Eye (tissue), 1 donor: ENCODE data around the gene TRIM37.
"Not testable (repeated sequence)": the region's sequence is repeated elsewhere in the genome, so short reads cannot be mapped to it uniquely, and the experiment has no call there.

Experiments used
- DNase-seq: peaks from one replicate; pipeline ENCODE4 v3.0.0-alpha.2; 2015

The TRIM37 gene

GRCh38 chr17:58985971-58986370, 120.7 kb downstream of the TRIM37 start:
- DNase-seq = no peak

GRCh38 chr17:58985367-58985766, 121.3 kb downstream of the TRIM37 start:
- DNase-seq = no peak

GRCh38 chr17:58982626-58983025, 124.1 kb downstream of the TRIM37 start:
- DNase-seq = no peak

- no peak for DNase-seq
Observed at GRCh38 chr17:58980706-58981481, 125.8 kb downstream of the TRIM37 start.

- DNase-seq = no peak
Observed at GRCh38 chr17:58976541-58976940, 130.1 kb downstream of the TRIM37 start.

- no peak for DNase-seq
Observed at GRCh38 chr17:58974354-58974753, 132.3 kb downstream of the TRIM37 start.

- peak; percentile 74 for DNase-seq
Observed at GRCh38 chr17:58970609-58971450, 135.8 kb downstream of the TRIM37 start.

- DNase-seq = no peak
Observed at GRCh38 chr17:58969612-58970011, 137.1 kb downstream of the TRIM37 start.

- DNase-seq = peak; percentile 92
Observed at GRCh38 chr17:58969156-58969555, 137.5 kb downstream of the TRIM37 start.

GRCh38 chr17:58968426-58969061, 138.1 kb downstream of the TRIM37 start:
- DNase-seq = peak; percentile 64

- no peak for DNase-seq
Observed at GRCh38 chr17:58966208-58966607, 140.5 kb downstream of the TRIM37 start.

- DNase-seq = no peak
Observed at GRCh38 chr17:58965221-58965620, 141.5 kb downstream of the TRIM37 start.

GRCh38 chr17:58960068-58960467, 146.6 kb downstream of the TRIM37 start:
- peak; percentile 22 for DNase-seq

GRCh38 chr17:58957725-58958073, 149.0 kb downstream of the TRIM37 start:
- DNase-seq = not testable (repeated sequence)

- DNase-seq = no peak
Observed at GRCh38 chr17:58956997-58957724, 149.5 kb downstream of the TRIM37 start.

- DNase-seq = not testable (repeated sequence)
Observed at GRCh38 chr17:58954358-58954757, 152.3 kb downstream of the TRIM37 start.

- no peak for DNase-seq
Observed at GRCh38 chr17:58947824-58948223, 158.9 kb downstream of the TRIM37 start.

GRCh38 chr17:58947411-58947810, 159.3 kb downstream of the TRIM37 start:
- no peak for DNase-seq

GRCh38 chr17:58944166-58944565, 162.5 kb downstream of the TRIM37 start:
- DNase-seq = no peak

- no peak for DNase-seq
Observed at GRCh38 chr17:58936295-58936694, 170.4 kb downstream of the TRIM37 start.

GRCh38 chr17:58932956-58933355, 173.7 kb downstream of the TRIM37 start:
- no peak for DNase-seq
